ENCODE results near the gene POLR2E.
"Not testable (repeated sequence)": the region's sequence is repeated elsewhere in the genome, so short reads cannot be mapped to it uniquely, and the experiment has no call there.

The POLR2E gene

GRCh38 chr19:1134431-1134830 lies 39.3 kb upstream of the POLR2E start:
- H3K9me3 ChIP-seq (ENCODE audit: control insufficient read depth, insufficient read depth, low read depth, low read length) = no peaks in the 10 kb centered on the region
- 0 out of 2 replicates have a peak, but pooled peaks cover 4% of the 10 kb centered on the region for H3K36me3 ChIP-seq (ENCODE audit: control insufficient read depth, insufficient read depth, low read length)
- no peak overlapping the region for H3K27ac ChIP-seq (ENCODE audit: low read depth, low read length)
- H3K27me3 ChIP-seq (ENCODE audit: control insufficient read depth, insufficient read depth, low read length) = no peaks in the 10 kb centered on the region
- H3K4me1 ChIP-seq (ENCODE audit: control insufficient read depth, insufficient read depth, low read length) = peaks cover 25% of the 10 kb centered on the region
- no peak overlapping the region for H3K9ac ChIP-seq (ENCODE audit: low read length)
- no peak overlapping the region for H3K4me3 ChIP-seq (ENCODE audit: low read depth, low read length)

GRCh38 chr19:1133471-1133929 lies 38.3 kb upstream of the POLR2E start:
- Histone ChIP-seq H3K4me3 (ENCODE audit: low read depth, low read length) (no peak overlapping the region; the same call in 1 of the 2 replicates), H3K9me3 (ENCODE audit: control insufficient read depth, insufficient read depth, low read depth, low read length) (no peaks in the 10 kb centered on the region), H3K27ac (ENCODE audit: low read depth, low read length) (no peak overlapping the region), H3K27me3 (ENCODE audit: control insufficient read depth, insufficient read depth, low read length) (no peaks in the 10 kb centered on the region), H3K4me1 (ENCODE audit: control insufficient read depth, insufficient read depth, low read length) (peaks cover 25% of the 10 kb centered on the region), H3K9ac (ENCODE audit: low read length) (no peak overlapping the region), H3K36me3 (ENCODE audit: control insufficient read depth, insufficient read depth, low read length) (0 out of 2 replicates have a peak, but pooled peaks cover 4% of the 10 kb centered on the region)

GRCh38 chr19:1132552-1133383 lies 37.6 kb upstream of the POLR2E start:
- Histone ChIP-seq H3K27ac (ENCODE audit: low read depth, low read length) (peak overlapping the region; percentile 73; the same call in 1 of the 2 replicates), H3K9ac (ENCODE audit: low read length) (no peak overlapping the region), H3K27me3 (ENCODE audit: control insufficient read depth, insufficient read depth, low read length) (no peaks in the 10 kb centered on the region)

GRCh38 chr19:1131718-1132551 lies 36.8 kb upstream of the POLR2E start:
- H3K9ac ChIP-seq (ENCODE audit: low read length) = peak overlapping the region; percentile 70
- H3K27me3 ChIP-seq (ENCODE audit: control insufficient read depth, insufficient read depth, low read length) = no peaks in the 10 kb centered on the region
- H3K4me1 ChIP-seq (ENCODE audit: control insufficient read depth, insufficient read depth, low read length) = peaks cover 25% of the 10 kb centered on the region
- H3K36me3 ChIP-seq (ENCODE audit: control insufficient read depth, insufficient read depth, low read length) = peaks cover 17% of the 10 kb centered on the region
- peak overlapping the region; percentile 46 for H3K4me3 ChIP-seq (ENCODE audit: low read depth, low read length)
- no peaks in the 10 kb centered on the region for H3K9me3 ChIP-seq (ENCODE audit: control insufficient read depth, insufficient read depth, low read depth, low read length)
- peak overlapping the region; percentile 73 for H3K27ac ChIP-seq (ENCODE audit: low read depth, low read length)

More at GRCh38 chr19:1132552-1133383, 37.6 kb upstream of the POLR2E start:
- Histone ChIP-seq H3K36me3 (ENCODE audit: control insufficient read depth, insufficient read depth, low read length) (peaks cover 8% of the 10 kb centered on the region), H3K4me3 (ENCODE audit: low read depth, low read length) (peak overlapping the region; percentile 46), H3K4me1 (ENCODE audit: control insufficient read depth, insufficient read depth, low read length) (peaks cover 25% of the 10 kb centered on the region), H3K9me3 (ENCODE audit: control insufficient read depth, insufficient read depth, low read depth, low read length) (no peaks in the 10 kb centered on the region)

- no peaks in the 10 kb centered on the region for H3K27me3 ChIP-seq (ENCODE audit: control insufficient read depth, insufficient read depth, low read length)
- H3K27ac ChIP-seq (ENCODE audit: low read depth, low read length) = peak overlapping the region; percentile 73
- peaks cover 24% of the 10 kb centered on the region for H3K36me3 ChIP-seq (ENCODE audit: control insufficient read depth, insufficient read depth, low read length)
- peak overlapping the region; percentile 70 for H3K9ac ChIP-seq (ENCODE audit: low read length)
- H3K4me1 ChIP-seq (ENCODE audit: control insufficient read depth, insufficient read depth, low read length) = peaks cover 25% of the 10 kb centered on the region
- H3K4me3 ChIP-seq (ENCODE audit: low read depth, low read length) = peak overlapping the region; percentile 46
- no peaks in the 10 kb centered on the region for H3K9me3 ChIP-seq (ENCODE audit: control insufficient read depth, insufficient read depth, low read depth, low read length)
Observed at GRCh38 chr19:1130771-1131717, 35.9 kb upstream of the POLR2E start.

- Histone ChIP-seq H3K4me1 (ENCODE audit: control insufficient read depth, insufficient read depth, low read length) (peaks cover 25% of the 10 kb centered on the region), H3K27ac (ENCODE audit: low read depth, low read length) (no peak overlapping the region), H3K4me3 (ENCODE audit: low read depth, low read length) (no peak overlapping the region), H3K9ac (ENCODE audit: low read length) (peak overlapping the region; percentile 19), H3K27me3 (ENCODE audit: control insufficient read depth, insufficient read depth, low read length) (no peaks in the 10 kb centered on the region), H3K9me3 (ENCODE audit: control insufficient read depth, insufficient read depth, low read depth, low read length) (no peaks in the 10 kb centered on the region), H3K36me3 (ENCODE audit: control insufficient read depth, insufficient read depth, low read length) (peaks cover 24% of the 10 kb centered on the region)
Observed at GRCh38 chr19:1129535-1129934, 34.4 kb upstream of the POLR2E start.

- not testable (repeated sequence) for H3K27me3 ChIP-seq (ENCODE audit: control insufficient read depth, insufficient read depth, low read length); H3K9me3 ChIP-seq (ENCODE audit: control insufficient read depth, insufficient read depth, low read depth, low read length); H3K4me3 ChIP-seq (ENCODE audit: low read depth, low read length); H3K27ac ChIP-seq (ENCODE audit: low read depth, low read length)
- Histone ChIP-seq H3K36me3 (ENCODE audit: control insufficient read depth, insufficient read depth, low read length) (peaks cover 25% of the 10 kb centered on the region), H3K4me1 (ENCODE audit: control insufficient read depth, insufficient read depth, low read length) (peaks cover 25% of the 10 kb centered on the region), H3K9ac (ENCODE audit: low read length) (peak overlapping the region; percentile 19)
Observed at GRCh38 chr19:1129084-1129483, 33.9 kb upstream of the POLR2E start.

GRCh38 chr19:1128106-1128505 lies 32.9 kb upstream of the POLR2E start:
- Histone ChIP-seq H3K27ac (ENCODE audit: low read depth, low read length) (no peak overlapping the region), H3K9ac (ENCODE audit: low read length) (no peak overlapping the region), H3K9me3 (ENCODE audit: control insufficient read depth, insufficient read depth, low read depth, low read length) (no peaks in the 10 kb centered on the region), H3K4me3 (ENCODE audit: low read depth, low read length) (no peak overlapping the region), H3K4me1 (ENCODE audit: control insufficient read depth, insufficient read depth, low read length) (peaks cover 25% of the 10 kb centered on the region), H3K27me3 (ENCODE audit: control insufficient read depth, insufficient read depth, low read length) (no peaks in the 10 kb centered on the region), H3K36me3 (ENCODE audit: control insufficient read depth, insufficient read depth, low read length) (peaks cover 33% of the 10 kb centered on the region)

GRCh38 chr19:1126984-1127760 lies 32.0 kb upstream of the POLR2E start:
- Histone ChIP-seq H3K27me3 (ENCODE audit: control insufficient read depth, insufficient read depth, low read length) (no peaks in the 10 kb centered on the region), H3K27ac (ENCODE audit: low read depth, low read length) (no peak overlapping the region), H3K4me3 (ENCODE audit: low read depth, low read length) (no peak overlapping the region), H3K9ac (ENCODE audit: low read length) (no peak overlapping the region), H3K9me3 (ENCODE audit: control insufficient read depth, insufficient read depth, low read depth, low read length) (no peaks in the 10 kb centered on the region), H3K36me3 (ENCODE audit: control insufficient read depth, insufficient read depth, low read length) (peaks cover 38% of the 10 kb centered on the region), H3K4me1 (ENCODE audit: control insufficient read depth, insufficient read depth, low read length) (peaks cover 16% of the 10 kb centered on the region)
